GM21423 (cell line): ENCODE measurements around the gene AFF3.

Experiments used
- ATAC-seq: cut with Tn5 transposase; IDR thresholded peaks from one replicate; pipeline ENCODE4 v1.9.1; 2021; ENCODE audit warnings: mild to moderate bottlenecking, moderate library complexity; ENCODE audit not compliant: unreplicated experiment

Gene AFF3

GRCh38 chr2:99899058-99899855, 243.1 kb downstream of the AFF3 start:
- no peak for ATAC-seq

DNA sequence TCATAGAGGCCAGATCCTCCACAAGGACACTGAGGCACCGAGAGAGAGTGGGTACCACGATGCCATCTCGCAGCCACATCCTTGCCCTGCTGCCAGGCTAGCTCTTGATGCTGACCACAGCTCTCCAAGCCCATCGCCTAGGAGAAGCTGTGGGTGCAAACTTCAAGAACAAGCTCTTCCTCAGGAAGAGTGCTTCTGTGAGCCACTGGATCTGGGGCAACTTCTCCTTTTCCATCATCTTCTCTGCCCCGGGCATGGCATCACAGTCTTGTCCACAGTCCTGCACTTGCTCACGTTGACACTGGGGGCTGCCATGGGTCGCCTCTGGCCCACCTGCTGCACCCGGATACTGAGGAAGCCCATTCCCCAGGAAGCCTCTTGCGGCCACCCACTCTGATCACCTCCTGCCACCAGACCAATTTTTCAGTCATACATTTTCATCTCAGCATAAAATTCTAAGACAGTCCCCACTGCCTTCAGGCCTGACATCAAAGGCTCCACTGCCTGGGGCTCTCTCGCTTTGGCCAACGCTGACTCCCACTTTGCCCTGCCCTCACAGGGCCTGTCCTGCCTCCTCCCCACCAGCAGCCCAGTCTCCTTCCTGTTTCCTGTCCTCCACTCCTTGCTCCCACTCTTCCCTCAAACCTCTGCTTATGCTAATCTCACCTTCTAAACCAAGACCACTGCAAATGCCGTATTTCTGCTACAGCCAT, 243.9 kb downstream of the AFF3 start:
- no peak for ATAC-seq

- ATAC-seq: no peak
Measured at GRCh38 chr2:99891428-99891780, 251.0 kb downstream of the AFF3 start.

DNA sequence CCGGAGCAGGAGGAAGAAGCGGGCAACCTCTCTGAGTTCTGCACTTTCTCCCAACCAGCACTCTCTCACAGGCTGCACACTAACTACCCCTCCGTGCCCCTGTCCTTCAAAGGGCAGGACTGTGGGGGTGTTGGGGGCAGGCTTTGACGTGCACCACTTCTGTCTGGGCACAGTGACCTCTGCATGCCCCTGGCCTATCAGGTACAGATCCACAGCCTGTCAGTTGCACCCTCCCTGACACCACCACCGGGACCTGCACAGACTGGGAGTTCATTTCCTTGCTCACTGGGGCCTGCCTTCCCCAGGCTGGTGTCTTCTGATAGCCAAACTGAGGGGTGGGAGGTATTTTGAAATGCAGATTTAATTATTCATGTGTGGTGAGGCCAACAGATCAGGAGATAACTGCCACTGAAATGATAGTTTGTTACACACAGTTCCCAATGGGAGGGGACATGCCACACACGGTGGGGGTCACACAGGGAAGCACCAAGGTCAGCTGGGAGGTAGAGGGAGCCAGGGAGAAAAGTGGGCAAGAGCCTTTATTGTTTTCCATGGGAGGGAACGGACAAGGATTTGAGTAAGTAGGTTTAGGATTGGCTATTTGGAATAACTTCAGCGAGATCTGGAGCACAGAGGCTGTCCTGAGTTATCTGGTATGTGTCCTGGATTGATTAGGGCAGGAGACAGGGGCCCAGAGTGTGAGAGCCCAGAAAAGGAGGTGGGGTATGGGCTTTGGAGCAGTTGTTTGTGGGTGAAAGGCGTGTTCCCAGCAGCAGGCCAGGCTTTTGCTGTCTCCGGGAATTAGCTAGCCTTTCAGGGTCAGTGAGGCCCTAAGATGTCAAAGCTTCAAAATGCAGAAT, 251.6 kb downstream of the AFF3 start:
- no peak for ATAC-seq

DNA sequence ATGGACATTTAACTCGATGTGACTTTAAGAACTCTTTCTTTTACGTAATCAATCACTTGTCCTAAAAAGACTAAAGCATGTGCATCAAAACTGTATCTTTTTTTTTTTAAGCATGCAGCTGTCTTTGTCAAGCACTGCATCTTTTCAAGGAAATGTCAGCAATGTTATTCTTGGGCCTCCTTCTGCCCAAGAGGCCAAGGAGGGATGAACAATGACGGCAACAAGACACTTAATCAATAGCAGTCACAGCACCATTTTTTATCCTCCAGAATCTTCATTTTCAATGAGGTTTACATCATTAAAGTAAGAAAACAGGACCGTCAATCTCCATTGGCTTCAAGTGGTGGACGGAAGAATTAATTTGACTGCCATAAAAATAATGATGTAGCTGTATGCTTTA, 253.8 kb downstream of the AFF3 start:
- no peak for ATAC-seq

- no peak for ATAC-seq
Measured at GRCh38 chr2:99886418-99886817, 256.0 kb downstream of the AFF3 start.

DNA sequence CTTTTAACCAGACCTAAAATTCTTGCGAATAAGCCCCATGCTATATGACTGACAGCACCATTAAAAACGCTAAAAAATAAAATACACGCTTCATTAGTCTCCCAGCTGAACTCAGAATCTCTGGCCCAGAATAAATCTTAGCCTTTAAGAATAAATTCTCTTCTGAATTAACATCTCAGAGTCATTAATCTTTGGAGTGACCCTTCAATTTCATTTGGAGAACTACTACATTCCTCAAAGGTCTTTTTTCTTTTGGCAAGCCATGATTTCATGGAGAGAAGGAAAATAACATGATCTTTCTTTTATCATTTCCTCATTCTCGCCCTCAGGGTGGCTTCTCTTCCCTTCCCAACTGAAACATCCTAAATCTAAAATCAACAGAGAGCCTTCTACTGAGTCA, 259.0 kb downstream of the AFF3 start:
- no peak for ATAC-seq

GRCh38 chr2:99881901-99882591, 260.3 kb downstream of the AFF3 start:
- ATAC-seq: no peak

DNA sequence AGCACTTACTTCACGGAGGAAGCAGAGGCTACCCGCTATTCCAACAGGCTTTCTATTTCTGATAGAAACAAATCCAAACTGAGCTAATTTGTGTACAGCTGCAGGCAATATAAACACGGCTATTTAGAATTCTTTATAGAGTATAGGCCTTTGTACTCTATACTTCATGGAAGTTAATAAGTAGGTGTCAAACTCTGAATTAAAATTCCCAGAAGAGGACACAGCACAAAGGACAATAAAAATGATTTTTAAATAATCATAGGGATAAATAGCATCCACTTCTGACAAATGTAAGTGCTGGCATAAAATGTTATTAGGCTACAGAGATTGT, 261.5 kb downstream of the AFF3 start:
- ATAC-seq: no peak

GRCh38 chr2:99880148-99880963, 262.0 kb downstream of the AFF3 start:
- no peak for ATAC-seq

DNA sequence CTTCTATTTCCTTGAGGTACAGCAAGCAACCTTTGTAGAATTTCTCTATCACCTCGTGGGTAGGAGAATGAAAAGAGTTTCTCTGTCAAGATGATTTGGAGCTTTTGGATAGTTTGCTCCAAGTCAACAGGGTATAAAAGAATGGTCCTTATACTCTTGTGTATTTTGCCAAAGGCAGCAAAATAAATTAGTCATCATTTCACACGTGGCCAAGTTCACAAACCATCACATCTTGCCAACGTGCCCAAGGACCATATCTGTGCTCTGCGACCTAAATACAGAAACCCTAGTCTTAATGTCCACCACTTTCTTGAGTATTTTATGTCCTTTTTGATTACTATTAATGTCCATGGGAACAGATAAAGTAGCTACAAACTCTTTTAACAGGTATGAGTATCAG, 262.9 kb downstream of the AFF3 start:
- ATAC-seq: no peak

- ATAC-seq: no peak
Measured at GRCh38 chr2:99878581-99879350, 263.6 kb downstream of the AFF3 start.

GRCh38 chr2:99877963-99878362, 264.4 kb downstream of the AFF3 start:
- no peak for ATAC-seq

- ATAC-seq: no peak
Measured at GRCh38 chr2:99876956-99877355, 265.4 kb downstream of the AFF3 start.

GRCh38 chr2:99875627-99876201, 266.7 kb downstream of the AFF3 start:
- no peak for ATAC-seq

DNA sequence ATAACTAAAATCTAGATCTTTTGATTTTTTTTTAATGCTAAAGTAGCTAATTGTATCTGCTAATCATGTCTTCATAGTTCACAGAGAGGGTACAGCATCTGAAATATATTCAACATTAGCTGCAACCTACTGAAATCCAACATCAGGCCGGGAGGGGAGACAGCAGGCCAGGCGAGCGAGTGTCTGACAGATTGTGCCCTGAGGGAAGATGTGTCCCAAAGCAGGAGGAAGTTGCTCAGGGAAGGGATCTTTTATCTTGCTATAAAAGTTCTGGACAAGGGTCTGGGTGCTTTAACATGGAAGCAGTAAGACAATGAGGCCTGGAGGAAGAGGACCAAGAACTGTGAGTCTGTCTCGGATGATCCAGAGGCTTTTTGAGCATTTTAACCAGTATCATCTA, 274.1 kb downstream of the AFF3 start:
- no peak for ATAC-seq

DNA sequence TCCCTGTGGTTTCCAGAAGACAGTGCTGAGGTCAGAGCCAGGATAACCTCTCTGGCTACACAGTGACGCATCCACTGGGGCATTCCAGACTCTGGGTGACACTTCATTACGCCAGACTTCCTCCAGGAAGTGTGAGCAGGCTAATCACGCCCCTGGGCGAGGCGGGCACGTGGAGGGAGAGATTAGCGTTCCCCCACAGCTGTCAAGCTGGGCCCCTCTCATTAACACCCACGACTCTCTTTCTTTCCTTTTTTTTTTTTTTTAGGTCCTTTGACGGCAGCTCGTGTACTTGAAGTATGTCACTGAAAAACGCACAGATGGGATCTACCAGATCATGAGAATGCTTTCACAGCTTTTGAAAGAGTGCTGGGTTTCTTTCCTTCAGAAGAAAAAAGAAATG, 274.6 kb downstream of the AFF3 start:
- no peak for ATAC-seq

DNA sequence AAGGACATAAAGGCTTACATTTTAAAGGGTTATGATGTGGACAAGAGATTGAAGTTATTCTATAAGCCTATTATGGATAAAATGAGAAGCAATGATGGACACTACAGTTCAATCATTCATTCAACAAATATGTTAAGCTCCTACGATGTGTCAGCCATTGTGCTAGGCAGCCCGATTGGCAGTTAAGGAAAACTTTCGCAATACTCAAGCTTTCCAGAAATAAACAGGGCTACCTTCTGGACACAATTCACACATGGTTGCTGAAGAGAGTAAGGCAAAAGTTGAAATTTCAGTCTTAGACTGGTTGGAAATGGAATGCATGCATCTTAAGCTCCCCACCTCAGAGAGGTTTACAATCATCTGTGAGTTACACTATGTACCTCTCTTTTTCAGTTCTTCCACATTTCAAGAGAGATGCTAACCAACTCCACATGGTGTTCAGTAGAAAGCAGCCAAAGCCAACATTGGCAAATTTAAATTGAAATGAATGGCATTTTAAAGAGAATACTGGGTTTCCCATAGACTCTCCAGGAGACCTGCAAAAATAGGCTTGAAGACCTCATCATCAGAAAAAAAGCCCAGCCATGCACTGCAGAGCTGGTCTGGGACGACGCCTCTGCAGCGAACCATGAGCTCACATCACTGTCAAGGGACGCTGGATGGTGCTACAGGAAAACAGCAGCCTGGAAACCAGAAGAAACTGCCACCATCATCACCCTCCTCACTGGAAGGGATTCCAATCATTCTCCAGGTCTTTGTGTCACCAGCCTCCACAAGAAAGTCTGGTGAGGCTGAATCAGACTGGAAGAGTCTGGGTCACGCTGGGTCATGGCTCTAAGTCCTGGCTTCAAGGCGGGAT, 276.3 kb downstream of the AFF3 start:
- no peak for ATAC-seq
